Ovary (tissue), 9 donors: ENCODE data around the gene IQSEC2. TPM values are rescaled to one million over a fixed set of nuclear protein-coding genes. Genes with fewer than 3 reads are reported as not detected.

Experiments
- DNase-seq, 5 donors: peaks; one replicate each; pipeline ENCODE4 v3.0.0-alpha.2; 2019 to 2020
- H3K27ac ChIP-seq, 2 donors: fragments of 200-600 bp; one replicate each; pipeline versions ENCODE4 v1.5.1 to v1.8.0; 2019 to 2022
- H3K27me3 ChIP-seq: fragments of 200-600 bp; one replicate; pipeline ENCODE4 v1.8.0; 2022
- H3K36me3 ChIP-seq: fragments of 200-600 bp; sonication (generic); one replicate; pipeline ENCODE4 v1.5.1; 2019
- H3K4me1 ChIP-seq: one replicate; pipeline ENCODE4 v1.8.1; 2013; ENCODE audit warnings: mild to moderate bottlenecking, moderate library complexity; ENCODE audit not compliant: insufficient read depth
- H3K4me3 ChIP-seq: fragments of 200-600 bp; sonication (generic); one replicate; pipeline ENCODE4 v1.5.1; 2017
- H3K9me3 ChIP-seq, 2 donors: fragments of 200-600 bp in 1 of 2; sonication (generic) in 1 of 2; one replicate each; pipeline versions ENCODE4 v1.5.1 to v1.8.1; 2013 to 2019; ENCODE audit warnings: mild to moderate bottlenecking in 1 of 2, moderate library complexity in 1 of 2
- CTCF ChIP-seq, 3 donors: fragments of 450-650 bp in 2 of 3; fragments of 200-600 bp in 1 of 3; IDR thresholded peaks; one replicate each; pipeline versions ENCODE4 v1.5.1 to v1.8.0; 2016 to 2022; ENCODE audit warnings: antibody characterized with exemption in 3 of 3, mild to moderate bottlenecking in 1 of 3
- EP300 ChIP-seq: sonication (generic); formaldehyde crosslinking; IDR thresholded peaks from one replicate; pipeline ENCODE4 v1.6.1; 2017; ENCODE audit warnings: antibody characterized with exemption
- POLR2A ChIP-seq: fragments of 450-650 bp; IDR thresholded peaks from one replicate; pipeline ENCODE4 v1.6.1; 2017; ENCODE audit warnings: antibody characterized with exemption, mild to moderate bottlenecking, moderate library complexity
- whole genome bisulfite sequencing, 3 donors: extraction: QIAGEN DNeasy Blood & Tissue Kit in 1 of 3; methylation state at CpG; one replicate each; pipeline versions ENCODE4 v1.1.5 to v1.1.7; 2013 to 2017; 5-methylcytosine and 5-hydroxymethylcytosine counted together
- intact Hi-C, 4 donors: fragments of 100-400 bp; cut with DNase I; formaldehyde crosslinking; loops; one replicate each; pipeline versions ENCODE4 v1.11.0 to v1.15.1; 2022 to 2023
- polyA plus RNA-seq, 2 donors: library from polyadenylated mRNA; stranded (reverse); fragments of 200-250 nt in 1 of 2; fragments of 350-450 nt in 1 of 2; fragmentation: Illumina TruSeq in 1 of 2; extraction: RNeasy Lipid Tissue Mini Kit (QIAGEN cat#74804) in 1 of 2; gene quantifications; one replicate each; pipeline ENCODE4 v1.2.3, GENCODE V29; 2013 to 2014
- small RNA-seq: library from RNA; depleted of rRNA; stranded (forward); fragments of <200 nt; gene quantifications from one replicate; pipeline ENCODE3, GENCODE V24; 2016
- total RNA-seq, 7 donors: library from RNA; depleted of rRNA in 2 of 7; stranded (reverse); fragments of >200 nt in 2 of 7; fragmentation: NEBNext Ultra II Directional in 3 of 7; extraction: Animal tissue kit (Norgen Biotek cat#: 25700) in 3 of 7; gene quantifications; one replicate each; pipeline versions ENCODE4 v1.1.0 to v1.2.4, GENCODE V29; 2016 to 2023
- donor health status: DM: no; HTN: no; CAD: no; lungs with moderate emphysema.
- donor health status: DM: no; HTN: no; CAD: no.
- donor health status: Bipolar disorder and iron deficiency.
- donor health status: DM: yes; HTN: yes; CAD: no.
- donor health status: DM: no; HTN: no; CAD: no.
- donor health status: DM: yes; HTN: yes; CAD: no.

The IQSEC2 gene
- total and polyA plus RNA-seq, 9 donors = 8.2 to 20.1 (median 11.9) TPM

- Histone ChIP-seq H3K36me3 (no peaks in the 10 kb centered on the region), H3K9me3 (no peaks in the 10 kb centered on the region), H3K4me1 (peaks cover 18% of the 10 kb centered on the region), H3K27ac (peak overlapping the region; percentile 75 to 83), H3K27me3 (no peaks in the 10 kb centered on the region), H3K4me3 (peak overlapping the region; percentile 53)
- WGBS, 3 donors = 0 to 1% (median 0%) methylated on average over 35 to 40 of the region's 40 CpGs
- intact Hi-C loops = loop anchor here in 1 of 4 donors (10.0 kb wide), 1 partner anchor 201 kb away; the partner anchor contains the start of genes RIBC1 and SMC1A
- TF ChIP-seq CTCF (IDR thresholded peaks at IDR 0.05) = no peak
- no peak for TF ChIP-seq EP300
- no peak for TF ChIP-seq POLR2A
- DNase-seq = peak in 1 of 5 donors; percentile 32
These were observed 57.2 kb downstream of the IQSEC2 start for GRCh38 chrX:53223955-53224859.

GRCh38 chrX:53223068-53223693 is 58.2 kb downstream of the IQSEC2 start:
- Histone ChIP-seq H3K27ac (no peak overlapping the region), H3K36me3 (no peaks in the 10 kb centered on the region), H3K9me3 (no peaks in the 10 kb centered on the region), H3K27me3 (no peaks in the 10 kb centered on the region), H3K4me3 (peak overlapping the region; percentile 53), H3K4me1 (peaks cover 18% of the 10 kb centered on the region)
- no peak for TF ChIP-seq POLR2A
- TF ChIP-seq CTCF (IDR thresholded peaks at IDR 0.05) = no peak
- TF ChIP-seq EP300 = no peak
- intact Hi-C loops = loop anchor here in 1 of 4 donors (10.0 kb wide), 1 partner anchor 202 kb away; the partner anchor contains the start of genes RIBC1 and SMC1A
- no peak for DNase-seq
- 49 to 56% (median 53%) methylated on average over 2 of the region's 2 CpGs for WGBS, 3 donors

Small RNAs within 50 kb of the gene (small RNA-seq; reads per million reads assigned to genes)
- not detected for gene RF00019

Other genes starting within 250 kb of the IQSEC2 start
- 10 to 100 TPM in 3 of 7 donors, 1 to 10 TPM in 4; 2.9 to 15.6 (median 8.4) TPM for gene GPR173, start 232.8 kb downstream of the IQSEC2 start, total RNA-seq
- 1 to 10 TPM; 4.0 to 4.1 TPM for gene GPR173, start 232.8 kb downstream of the IQSEC2 start, polyA plus RNA-seq
- gene TSPYL2, start 199.2 kb downstream of the IQSEC2 start, total RNA-seq = 100 to 1,000 TPM; 104 to 232 (median 166) TPM
- 100 to 1,000 TPM; 167 to 185 TPM for gene TSPYL2, start 199.2 kb downstream of the IQSEC2 start, polyA plus RNA-seq
- 10 to 100 TPM; 12.8 to 21.0 (median 15.3) TPM for gene KANTR, start 187.4 kb downstream of the IQSEC2 start, total RNA-seq
- gene KANTR, start 187.4 kb downstream of the IQSEC2 start, polyA plus RNA-seq = 1 to 10 TPM; 7.5 to 8.4 TPM
- 100 to 1,000 TPM in 2 of 7 donors, 10 to 100 TPM in 5; 76.7 to 121 (median 98.7) TPM for gene KDM5C, start 56.4 kb downstream of the IQSEC2 start, total RNA-seq
- 10 to 100 TPM; 41.4 to 74.8 TPM for gene KDM5C, start 56.4 kb downstream of the IQSEC2 start, polyA plus RNA-seq
- 10 to 100 TPM; 21.8 to 72.4 (median 57.0) TPM for gene SMC1A, start 141.1 kb upstream of the IQSEC2 start, total RNA-seq
- gene SMC1A, start 141.1 kb upstream of the IQSEC2 start, polyA plus RNA-seq = 10 to 100 TPM; 12.7 to 65.1 TPM
- gene RIBC1, start 141.3 kb upstream of the IQSEC2 start, total RNA-seq = 10 to 100 TPM in 1 of 7 donors, 1 to 10 TPM in 6; 1.8 to 25.2 (median 2.6) TPM
- gene RIBC1, start 141.3 kb upstream of the IQSEC2 start, polyA plus RNA-seq = 1 to 10 TPM; 2.1 to 2.8 TPM
- 100 to 1,000 TPM in 1 of 7 donors, 10 to 100 TPM in 6; 46.0 to 127 (median 89.5) TPM for gene HSD17B10, start 152.8 kb upstream of the IQSEC2 start, total RNA-seq
- gene HSD17B10, start 152.8 kb upstream of the IQSEC2 start, polyA plus RNA-seq = 10 to 100 TPM; 48.5 to 85.1 TPM